Chondrocyte (in vitro differentiated cells): ENCODE results near the gene ITGB8. TPM values are rescaled to one million over a fixed set of nuclear protein-coding genes. Genes with fewer than 3 reads are reported as not detected.

Experiments
- DNase-seq: peaks from one replicate; pipeline ENCODE4 v3.0.0; 2021; ENCODE audit warnings: mixed read lengths, low spot score
- H3K27ac Mint-ChIP-seq: one replicate; pipeline ENCODE4 v1.8.0; 2021; ENCODE audit warnings: mild to moderate bottlenecking, moderate library complexity, mixed read lengths; ENCODE audit not compliant: unreplicated experiment
- H3K27me3 Mint-ChIP-seq: 2 replicates; pipeline ENCODE4 v1.8.0; 2021; ENCODE audit warnings: low read depth, mixed read lengths
- H3K36me3 Mint-ChIP-seq: 2 replicates; pipeline ENCODE4 v1.8.0; 2021; ENCODE audit warnings: low read depth, mixed read lengths
- H3K4me1 Mint-ChIP-seq: 2 replicates; pipeline ENCODE4 v1.8.0; 2021; ENCODE audit warnings: low read depth, mild to moderate bottlenecking, mixed read lengths
- H3K4me3 Mint-ChIP-seq: one replicate; pipeline ENCODE4 v1.8.0; 2021; ENCODE audit warnings: mild to moderate bottlenecking, moderate library complexity, mixed read lengths; ENCODE audit not compliant: unreplicated experiment
- H3K9me3 Mint-ChIP-seq: 2 replicates; pipeline ENCODE4 v1.8.0; 2021; ENCODE audit warnings: low read depth, mixed read lengths
- long read RNA-seq: library from polyadenylated mRNA; stranded (forward); transcript quantifications from one replicate; pipeline ENCODE4 v2.0.0, GENCODE V29; 2021
- total RNA-seq: library from RNA; stranded (reverse); gene quantifications from 3 replicates; pipeline ENCODE4 v1.2.1, GENCODE V29; 2021
- TF ChIP-seq, protein P1 (sequence below): fragments of 200-600 bp; sonication (generic); IDR thresholded peaks from 2 replicates; pipeline ENCODE4 v1.5.0; 2021; ENCODE audit warnings: antibody characterized with exemption, mild to moderate bottlenecking, moderate library complexity

ITGB8 gene
- total RNA-seq, result 0.40 to 1.3 TPM (median 0.56 TPM) in 3 replicates
- long read RNA-seq, partial matches to known transcripts, result 0 of 1 reads
- long read RNA-seq, other reads (novel, unspliced or antisense), result 0 of 1 reads

DNA sequence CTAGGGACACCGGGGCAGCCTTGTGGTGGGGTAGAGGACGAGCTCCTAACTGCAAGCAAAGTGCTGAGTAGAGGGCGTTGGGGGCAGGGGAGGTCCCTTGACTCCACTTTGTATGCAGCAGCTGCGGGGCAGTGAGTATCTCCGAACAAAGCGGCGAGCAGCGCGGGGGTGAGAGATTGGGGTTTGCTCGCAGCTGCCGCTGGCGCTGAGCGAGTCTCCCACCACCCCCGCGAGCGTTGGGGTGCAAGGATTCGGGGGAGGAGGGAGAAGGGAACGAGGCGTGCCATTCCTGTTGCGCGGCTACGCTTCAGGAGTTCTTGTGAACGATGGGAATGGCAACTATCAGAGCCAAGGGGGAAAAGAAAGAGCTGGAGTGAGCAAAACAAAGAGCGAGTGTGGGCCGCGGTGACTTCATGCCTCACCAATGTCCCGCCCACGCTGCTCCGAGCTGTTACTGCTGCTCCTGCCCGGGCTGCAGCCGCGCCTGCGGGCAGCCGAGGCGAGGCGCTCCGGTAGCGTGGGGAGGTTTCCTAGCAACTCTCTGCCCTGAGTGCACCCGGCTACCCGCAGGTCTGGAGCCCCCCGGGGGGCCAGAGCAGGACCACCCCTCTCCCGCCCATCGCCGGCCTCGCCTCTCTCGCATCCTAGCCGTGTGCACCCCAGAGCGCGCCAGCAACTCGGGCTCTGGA is at the start of gene ITGB8:
Gene ITGB8 (plus strand): TSS at position 662 of the 689 bp plus-strand sequence. CDS start 907 bp downstream, outside the sequence.
- H3K4me3 Mint-ChIP-seq, result peak within 1 kb of the TSS; percentile 93
- no peaks in the 10 kb centered on the region for H3K9me3 Mint-ChIP-seq
- peaks cover 24% of the 10 kb centered on the region for H3K4me1 Mint-ChIP-seq
- peaks cover 2% of the 10 kb centered on the region for H3K27me3 Mint-ChIP-seq
- TF ChIP-seq, protein P1, sequence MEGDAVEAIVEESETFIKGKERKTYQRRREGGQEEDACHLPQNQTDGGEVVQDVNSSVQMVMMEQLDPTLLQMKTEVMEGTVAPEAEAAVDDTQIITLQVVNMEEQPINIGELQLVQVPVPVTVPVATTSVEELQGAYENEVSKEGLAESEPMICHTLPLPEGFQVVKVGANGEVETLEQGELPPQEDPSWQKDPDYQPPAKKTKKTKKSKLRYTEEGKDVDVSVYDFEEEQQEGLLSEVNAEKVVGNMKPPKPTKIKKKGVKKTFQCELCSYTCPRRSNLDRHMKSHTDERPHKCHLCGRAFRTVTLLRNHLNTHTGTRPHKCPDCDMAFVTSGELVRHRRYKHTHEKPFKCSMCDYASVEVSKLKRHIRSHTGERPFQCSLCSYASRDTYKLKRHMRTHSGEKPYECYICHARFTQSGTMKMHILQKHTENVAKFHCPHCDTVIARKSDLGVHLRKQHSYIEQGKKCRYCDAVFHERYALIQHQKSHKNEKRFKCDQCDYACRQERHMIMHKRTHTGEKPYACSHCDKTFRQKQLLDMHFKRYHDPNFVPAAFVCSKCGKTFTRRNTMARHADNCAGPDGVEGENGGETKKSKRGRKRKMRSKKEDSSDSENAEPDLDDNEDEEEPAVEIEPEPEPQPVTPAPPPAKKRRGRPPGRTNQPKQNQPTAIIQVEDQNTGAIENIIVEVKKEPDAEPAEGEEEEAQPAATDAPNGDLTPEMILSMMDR, result no peak
- H3K36me3 Mint-ChIP-seq, result no peaks in the 10 kb centered on the region
- H3K27ac Mint-ChIP-seq, result peak within 1 kb of the TSS; percentile 97
- peak; percentile 98 for DNase-seq

DNA sequence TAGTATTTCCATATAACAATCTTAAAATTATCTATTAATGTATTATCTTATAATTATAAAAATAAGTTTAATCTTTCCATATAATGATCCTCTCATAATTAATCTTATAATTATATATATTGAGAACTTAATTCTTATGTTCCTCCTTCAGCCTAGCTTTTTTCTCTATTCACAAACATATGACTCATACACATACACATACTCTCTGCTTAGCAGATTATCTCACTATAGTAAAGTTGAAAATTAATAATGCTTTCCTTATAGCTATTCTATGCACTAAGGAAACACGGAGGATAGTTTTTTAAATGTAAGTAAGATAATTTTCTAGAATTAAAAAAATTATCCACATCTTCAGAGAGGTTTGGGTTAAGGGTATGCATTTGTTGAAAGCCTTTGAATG is 47.7 kb upstream of the ITGB8 start:
- TF ChIP-seq, protein P1, result no peak
- H3K27me3 Mint-ChIP-seq, result no peaks in the 10 kb centered on the region
- no peaks in the 10 kb centered on the region for H3K9me3 Mint-ChIP-seq
- H3K36me3 Mint-ChIP-seq, result no peaks in the 10 kb centered on the region
- peaks cover 17% of the 10 kb centered on the region for H3K4me1 Mint-ChIP-seq
- no peak overlapping the region for H3K27ac Mint-ChIP-seq
- DNase-seq, result no peak
- H3K4me3 Mint-ChIP-seq, result no peak overlapping the region

DNA sequence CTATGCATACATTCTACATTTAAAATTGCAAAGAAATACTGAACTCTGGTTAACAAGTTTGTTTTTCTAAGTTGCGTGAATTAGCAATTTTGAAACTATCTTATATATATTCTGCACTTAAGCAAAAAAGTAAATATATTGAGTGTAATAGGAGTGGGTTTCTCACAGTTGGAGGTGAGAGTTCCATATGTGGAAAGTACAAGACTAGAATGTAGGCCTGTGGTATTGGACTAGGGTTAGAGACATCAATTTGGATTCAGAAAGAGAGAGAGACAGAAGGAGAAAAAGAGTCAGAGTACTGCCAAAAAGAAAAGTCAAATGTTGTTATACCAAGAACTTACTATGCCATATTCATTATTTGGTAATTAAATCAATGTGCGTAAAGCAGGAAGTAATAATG is 47.3 kb upstream of the ITGB8 start:
- TF ChIP-seq, protein P1, result no peak
- no peak for DNase-seq
- Mint-ChIP-seq H3K27me3 (no peaks in the 10 kb centered on the region), H3K9me3 (no peaks in the 10 kb centered on the region), H3K4me1 (peaks cover 17% of the 10 kb centered on the region), H3K27ac (no peak overlapping the region), H3K36me3 (no peaks in the 10 kb centered on the region), H3K4me3 (no peak overlapping the region)

DNA sequence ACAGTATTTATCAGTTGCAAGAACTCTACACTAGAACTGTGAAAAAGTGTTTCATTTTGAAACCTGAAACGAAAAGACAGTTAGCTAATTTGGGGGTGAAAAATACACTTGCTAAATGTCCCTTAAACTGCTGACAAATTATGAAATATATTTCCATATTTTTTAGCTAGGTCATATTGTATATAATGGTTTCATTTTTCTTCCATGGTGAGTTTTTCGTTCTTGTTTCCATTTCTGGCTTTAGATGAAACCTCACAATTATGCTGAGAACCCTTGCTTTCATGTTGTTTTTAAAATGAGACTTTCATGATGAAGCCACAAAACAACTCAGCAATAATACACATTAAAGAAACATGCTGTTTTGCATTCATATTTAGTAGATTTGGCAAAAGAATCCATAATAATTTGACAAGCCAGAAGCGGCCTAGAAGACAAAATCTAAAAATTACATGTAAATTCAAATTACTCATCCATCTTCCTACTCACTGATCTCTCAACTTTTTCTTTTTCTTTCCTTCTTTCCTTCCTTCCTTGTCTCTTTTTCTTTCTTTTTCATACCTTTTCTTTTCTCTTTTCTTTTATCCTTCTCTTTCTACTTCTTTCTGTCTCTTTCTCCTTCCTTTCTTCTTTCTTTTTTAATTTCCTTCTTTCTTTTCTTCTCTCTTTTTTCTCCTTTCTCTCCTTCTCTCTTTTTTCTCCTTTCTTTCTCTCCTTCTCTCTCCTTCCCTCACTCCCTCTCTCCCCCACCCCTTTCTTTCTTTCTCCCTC is 46.5 kb upstream of the ITGB8 start:
- Mint-ChIP-seq H3K27ac (no peak overlapping the region), H3K36me3 (no peaks in the 10 kb centered on the region), H3K4me1 (peaks cover 17% of the 10 kb centered on the region), H3K27me3 (no peaks in the 10 kb centered on the region), H3K9me3 (peaks cover 4% of the 10 kb centered on the region), H3K4me3 (no peak overlapping the region)
- TF ChIP-seq, protein P1, result no peak
- no peak for DNase-seq

DNA sequence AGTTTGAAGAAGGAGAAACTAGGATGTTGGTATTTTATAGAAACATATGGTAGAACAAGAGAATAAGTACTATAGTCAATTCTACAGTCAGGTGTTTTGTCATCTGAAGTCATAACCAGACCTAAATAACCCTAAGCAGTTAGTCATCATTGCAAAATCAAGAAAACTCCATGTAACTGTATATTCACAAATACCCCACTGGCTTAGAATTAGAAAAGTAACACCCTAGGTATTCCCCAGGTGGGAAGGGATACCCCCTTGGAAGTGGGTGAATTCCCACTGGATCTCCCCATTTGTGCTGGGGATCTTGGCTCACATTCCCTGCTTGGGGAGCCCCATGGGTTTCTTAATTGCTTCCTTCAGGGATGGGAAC is 45.9 kb upstream of the ITGB8 start:
- DNase-seq, result no peak
- Mint-ChIP-seq H3K27ac (no peak overlapping the region), H3K4me1 (peaks cover 17% of the 10 kb centered on the region), H3K9me3 (peaks cover 4% of the 10 kb centered on the region), H3K36me3 (no peaks in the 10 kb centered on the region), H3K4me3 (no peak overlapping the region), H3K27me3 (no peaks in the 10 kb centered on the region)
- TF ChIP-seq, protein P1, result no peak
